IMR-90 (cell line): ENCODE data around the gene TAF1. TPM values are rescaled to one million over a fixed set of nuclear protein-coding genes. Genes with fewer than 3 reads are reported as not detected.

ENCODE experiments used
- ATAC-seq: fragments of 200-7000 bp; cut with Tn5 transposase; 2 replicates; pipeline ENCODE4 v1.9.1; 2020; ENCODE audit warnings: low read depth, mild to moderate bottlenecking, moderate library complexity
- BruUV-seq: library from RNA; stranded (reverse); fragments of 400-500 nt; replicated peaks from 2 replicates; lab custom pipeline; 2021; lab: Mats Ljungman, UMichigan
- CTCF ChIA-PET: fragments of 300-600 bp; formaldehyde crosslinking; extraction: SDS; loops from one replicate; lab custom pipeline; 2021; ENCODE audit warnings: antibody characterized with exemption; lab: Yijun Ruan, JAX
- POLR2A ChIA-PET: fragments of 300-600 bp; sonication (Branson Sonifier 250); formaldehyde crosslinking; loops from one replicate; lab custom pipeline; 2022; ENCODE audit warnings: antibody characterized with exemption; ENCODE audit not compliant: unreplicated experiment; lab: Charles Lee
- DNase-seq: peaks from one replicate; pipeline ENCODE4 v3.0.0; 2013
- H2AFZ ChIP-seq: replicated peaks from 2 replicates; pipeline ENCODE3; 2013; ENCODE audit warnings: low read length, mild to moderate bottlenecking; ENCODE audit not compliant: poor library complexity
- H2AK5ac ChIP-seq: 2 replicates; pipeline ENCODE4 v1.6.1; 2013; ENCODE audit warnings: low read depth, low read length, inconsistent platforms
- H2AK9ac ChIP-seq: replicated peaks from 2 replicates; pipeline ENCODE3; 2013; ENCODE audit warnings: mild to moderate bottlenecking, low read depth, low read length, moderate library complexity; ENCODE audit not compliant: poor library complexity
- H2BK120ac ChIP-seq: 2 replicates; pipeline ENCODE4 v1.6.1; 2013; ENCODE audit warnings: low read depth, low read length, inconsistent platforms
- H2BK15ac ChIP-seq: 3 replicates; pipeline ENCODE4 v1.6.1; 2013; ENCODE audit warnings: low read depth, low read length, inconsistent platforms
- H2BK20ac ChIP-seq: 2 replicates; pipeline ENCODE4 v1.6.1; 2013; ENCODE audit warnings: low read depth, mild to moderate bottlenecking, inconsistent platforms, low read length, moderate library complexity
- H2BK5ac ChIP-seq: 2 replicates; pipeline ENCODE4 v1.6.1; 2013; ENCODE audit warnings: mild to moderate bottlenecking, low read depth, low read length, inconsistent platforms; ENCODE audit not compliant: poor library complexity, severe bottlenecking
- H3K14ac ChIP-seq: replicated peaks from 2 replicates; pipeline ENCODE4 v1.6.1; 2013; ENCODE audit warnings: low read depth, low read length, inconsistent platforms
- H3K18ac ChIP-seq: 2 replicates; pipeline ENCODE4 v1.6.1; 2013; ENCODE audit warnings: low read depth, low read length, control low read depth
- H3K23ac ChIP-seq: 2 replicates; pipeline ENCODE4 v1.6.1; 2013; ENCODE audit warnings: low read depth, low read length, inconsistent platforms
- H3K27ac ChIP-seq: 2 replicates; pipeline ENCODE4 v1.5.1; 2013; ENCODE audit warnings: mild to moderate bottlenecking, control low read depth, low read length; ENCODE audit not compliant: insufficient read depth
- H3K27me3 ChIP-seq: 2 replicates; pipeline ENCODE4 v1.6.1; 2013; ENCODE audit warnings: low read length; ENCODE audit not compliant: control insufficient read depth, insufficient read depth
- H3K36me3 ChIP-seq: 2 replicates; pipeline ENCODE4 v1.6.1; 2013; ENCODE audit warnings: low read length, mixed read lengths; ENCODE audit not compliant: control insufficient read depth, insufficient read depth
- H3K4ac ChIP-seq: 2 replicates; pipeline ENCODE4 v1.6.1; 2013; ENCODE audit warnings: low read depth, low read length, inconsistent platforms
- H3K4me1 ChIP-seq: 2 replicates; pipeline ENCODE4 v1.6.1; 2013; ENCODE audit warnings: low read length, mixed read lengths; ENCODE audit not compliant: control insufficient read depth, insufficient read depth
- H3K4me2 ChIP-seq: 2 replicates; pipeline ENCODE4 v1.6.1; 2013; ENCODE audit warnings: low read depth, mild to moderate bottlenecking, control low read depth, low read length, moderate library complexity
- H3K4me3 ChIP-seq: 2 replicates; pipeline ENCODE4 v1.5.1; 2013; ENCODE audit warnings: low read depth, mild to moderate bottlenecking, control low read depth, low read length, moderate library complexity; ENCODE audit not compliant: insufficient read depth
- H3K56ac ChIP-seq: 2 replicates; pipeline ENCODE4 v1.6.1; 2013; ENCODE audit warnings: low read length, inconsistent platforms; ENCODE audit not compliant: insufficient read depth; ENCODE audit errors: extremely low read depth
- H3K79me1 ChIP-seq, 2 experiments: 2 replicates each; pipeline ENCODE4 v1.6.1; 2013; ENCODE audit warnings: low read length in 2 of 2, inconsistent platforms in 1 of 2, low read depth in 1 of 2
- H3K9ac ChIP-seq: 2 replicates; pipeline ENCODE4 v1.6.1; 2013; ENCODE audit warnings: low read depth, low read length, control low read depth
- H3K9me1 ChIP-seq: 2 replicates; pipeline ENCODE4 v1.6.1; 2013; ENCODE audit warnings: low read length, inconsistent platforms; ENCODE audit not compliant: insufficient read depth
- H3K9me3 ChIP-seq: 2 replicates; pipeline ENCODE4 v1.6.1; 2013; ENCODE audit warnings: low read length; ENCODE audit not compliant: control insufficient read depth, insufficient read depth
- H4K20me1 ChIP-seq: 2 replicates; pipeline ENCODE4 v1.6.1; 2013; ENCODE audit warnings: low read length, inconsistent platforms; ENCODE audit not compliant: insufficient read depth
- H4K5ac ChIP-seq: 2 replicates; pipeline ENCODE4 v1.6.1; 2013; ENCODE audit warnings: mild to moderate bottlenecking, low read depth, low read length, control low read depth
- H4K8ac ChIP-seq, 2 experiments: 2 replicates each; pipeline ENCODE4 v1.6.1; 2013; ENCODE audit warnings: low read depth in 2 of 2, low read length in 2 of 2, control low read depth in 1 of 2, inconsistent platforms in 1 of 2
- H4K91ac ChIP-seq: 2 replicates; pipeline ENCODE4 v1.6.1; 2013; ENCODE audit warnings: low read depth, low read length, inconsistent platforms; ENCODE audit not compliant: insufficient read depth
- CEBPB ChIP-seq: IDR thresholded peaks from 2 replicates; pipeline ENCODE4 v1.6.1; 2012; ENCODE audit warnings: low read depth, low read length, improper control_type of control experiment
- CHD1 ChIP-seq: IDR thresholded peaks from 2 replicates; pipeline ENCODE4 v1.6.1; 2012; ENCODE audit warnings: low read depth, low read length, improper control_type of control experiment
- CTCF ChIP-seq: conservative IDR thresholded peaks from 2 replicates; pipeline ENCODE4 v1.5.1; 2012; ENCODE audit warnings: mild to moderate bottlenecking, low read depth, low read length, improper control_type of control experiment
- FOS ChIP-seq: fragments of 150-350 bp; IDR thresholded peaks from 2 replicates; pipeline ENCODE4 v1.6.1; 2016; ENCODE audit warnings: low read depth, low read length
- MAFK ChIP-seq: IDR thresholded peaks from 2 replicates; pipeline ENCODE4 v1.6.1; 2012; ENCODE audit warnings: low read depth, low read length, improper control_type of control experiment
- MAZ ChIP-seq: IDR thresholded peaks from 2 replicates; pipeline ENCODE4 v1.6.1; 2012; ENCODE audit warnings: low read depth, mild to moderate bottlenecking, low read length, improper control_type of control experiment, moderate library complexity, borderline replicate concordance
- MXI1 ChIP-seq: IDR thresholded peaks from 2 replicates; pipeline ENCODE4 v1.6.1; 2012; ENCODE audit warnings: low read depth, mild to moderate bottlenecking, low read length, moderate library complexity, borderline replicate concordance
- NFE2L2 ChIP-seq: fragments of 150-350 bp; IDR thresholded peaks from 2 replicates; pipeline ENCODE4 v1.6.1; 2016; ENCODE audit warnings: low read depth, mild to moderate bottlenecking, low read length
- POLR2A ChIP-seq: IDR thresholded peaks from 2 replicates; pipeline ENCODE4 v1.6.1; 2012; ENCODE audit warnings: mild to moderate bottlenecking, low read depth, low read length
- RAD21 ChIP-seq: IDR thresholded peaks from 2 replicates; pipeline ENCODE4 v1.6.1; 2012; ENCODE audit warnings: low read length, improper control_type of control experiment
- RFX5 ChIP-seq: IDR thresholded peaks from 2 replicates; pipeline ENCODE4 v1.8.0; 2012; ENCODE audit warnings: low read depth, mild to moderate bottlenecking, low read length, moderate library complexity
- SMC3 ChIP-seq: fragments of 150-350 bp; IDR thresholded peaks from 2 replicates; pipeline ENCODE4 v1.6.1; 2016; ENCODE audit warnings: low read depth, mild to moderate bottlenecking, antibody characterized with exemption, low read length, moderate library complexity
- WGBS, 2 experiments: methylation state at CpG; one replicate each; pipeline versions ENCODE4 v1.1.5 to v1.1.7; 2013; ENCODE audit warnings: missing lambda C conversion rate in 2 of 2; ENCODE audit not compliant: insufficient read length in 1 of 2; ENCODE audit errors: extremely low coverage in 2 of 2; 5-methylcytosine and 5-hydroxymethylcytosine counted together
- dilution Hi-C: fragments of 300-500 bp; cut with HindIII; formaldehyde crosslinking; loops from one replicate; pipeline ENCODE4 v1.14.3; 2018; ENCODE audit warnings: low sequenced_read_pairs; ENCODE audit not compliant: unreplicated experiment
- in situ Hi-C: fragments of 300-500 bp; cut with MboI; formaldehyde crosslinking; loops from 3 replicates; pipeline ENCODE4 v1.14.3; 2019; ENCODE audit warnings: low sequenced_read_pairs, inconsistent platforms, mixed read lengths
- intact Hi-C: fragments of 100-400 bp; cut with micrococcal nuclease; formaldehyde crosslinking; loops from 2 replicates; pipeline ENCODE4 v1.10.0; 2022
- polyA plus RNA-seq, 3 experiments: library from polyadenylated mRNA; depleted of rRNA; stranded (reverse); fragments of >200 nt; gene quantifications; 2 replicates each; pipeline ENCODE4 v1.2.3, GENCODE V29; 2012; ENCODE audit warnings: low replicate concordance in 1 of 3
- total RNA-seq: library from RNA; depleted of rRNA; stranded (reverse); fragments of >200 nt; gene quantifications from 2 replicates; pipeline ENCODE4 v1.2.3, GENCODE V29; 2012
- TF ChIP-seq, protein P1 (sequence below): fragments of 150-350 bp; IDR thresholded peaks from 2 replicates; pipeline ENCODE4 v1.6.1; 2016; ENCODE audit warnings: low read depth, mild to moderate bottlenecking, low read length, moderate library complexity, borderline replicate concordance

TAF1 gene
- total and polyA plus RNA-seq, 2 of the 4 experiments (the other 2 are of a cell fraction), result 15.7 to 25.5 TPM

DNA sequence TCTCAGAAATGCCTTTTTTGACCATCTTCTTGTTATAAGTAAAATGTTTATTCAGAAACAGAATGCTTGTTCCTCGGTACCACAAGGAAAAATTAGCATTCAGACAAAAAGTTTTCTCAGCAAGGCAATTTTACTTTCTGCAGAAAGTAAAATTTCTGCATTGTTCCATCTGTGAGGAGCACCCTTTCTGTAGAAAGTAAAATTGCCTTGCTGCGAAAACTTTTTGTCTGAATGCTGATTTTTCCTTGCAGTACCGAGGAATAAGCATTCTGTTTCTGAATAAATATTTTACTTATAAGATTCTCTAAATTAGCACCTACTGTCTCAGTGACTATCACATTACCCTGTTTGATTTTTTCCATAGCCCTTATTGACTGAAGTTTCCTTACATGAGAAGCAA lies 39.8 kb upstream of the TAF1 start:
- ChIA-PET CTCF (no interaction called here), POLR2A (no interaction called here)
- Histone ChIP-seq H3K4ac (no peak overlapping the region), H3K56ac (no peak overlapping the region), H2BK15ac (no peak overlapping the region), H3K27me3 (no peaks in the 10 kb centered on the region), H2AFZ (no peak overlapping the region), H2BK20ac (no peak overlapping the region), H3K9me3 (0 out of 2 replicates have a peak, but pooled peaks cover 3% of the 10 kb centered on the region), H3K79me1 (no peaks in the 10 kb centered on the region), H3K27ac (no peak overlapping the region), H2AK9ac (no peak overlapping the region), H4K8ac (no peak overlapping the region), H2BK5ac (no peak overlapping the region), H3K4me1 (no peaks in the 10 kb centered on the region), H4K5ac (no peak overlapping the region), H3K18ac (no peak overlapping the region), H3K9me1 (no peaks in the 10 kb centered on the region), H2BK120ac (no peak overlapping the region), H4K91ac (no peak overlapping the region), H3K4me2 (no peak overlapping the region), H3K23ac (no peak overlapping the region), H3K4me3 (no peak overlapping the region), H2AK5ac (no peak overlapping the region), H3K14ac (no peak overlapping the region), H3K9ac (no peak overlapping the region), H4K20me1 (no peaks in the 10 kb centered on the region), H3K36me3 (0 out of 2 replicates have a peak, but pooled peaks cover 2% of the 10 kb centered on the region)
- no CpG with 5 or more reads among the region's 3 CpGs for WGBS, 2 experiments
- in situ Hi-C loops (no loop called here), dilution Hi-C loops (no loop called here), intact Hi-C loops (no loop called here)
- DNase-seq (no peak), ATAC-seq (no peak)
- TF ChIP-seq CHD1, result no peak
- no peak for TF ChIP-seq SMC3
- no peak for TF ChIP-seq CEBPB
- TF ChIP-seq RFX5, result no peak
- TF ChIP-seq MXI1, result no peak
- TF ChIP-seq POLR2A, result no peak
- no peak for TF ChIP-seq MAFK
- no peak for TF ChIP-seq FOS
- no peak for TF ChIP-seq MAZ
- no peak for TF ChIP-seq CTCF
- no peak for TF ChIP-seq RAD21
- TF ChIP-seq, protein P1, sequence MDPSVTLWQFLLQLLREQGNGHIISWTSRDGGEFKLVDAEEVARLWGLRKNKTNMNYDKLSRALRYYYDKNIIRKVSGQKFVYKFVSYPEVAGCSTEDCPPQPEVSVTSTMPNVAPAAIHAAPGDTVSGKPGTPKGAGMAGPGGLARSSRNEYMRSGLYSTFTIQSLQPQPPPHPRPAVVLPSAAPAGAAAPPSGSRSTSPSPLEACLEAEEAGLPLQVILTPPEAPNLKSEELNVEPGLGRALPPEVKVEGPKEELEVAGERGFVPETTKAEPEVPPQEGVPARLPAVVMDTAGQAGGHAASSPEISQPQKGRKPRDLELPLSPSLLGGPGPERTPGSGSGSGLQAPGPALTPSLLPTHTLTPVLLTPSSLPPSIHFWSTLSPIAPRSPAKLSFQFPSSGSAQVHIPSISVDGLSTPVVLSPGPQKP, result no peak
- TF ChIP-seq NFE2L2, result no peak
- no TSS peak for BruUV-seq
